IMR-90 (cell line): ENCODE results near the gene HES1.

ENCODE experiments used
- BHLHE40 ChIP-seq: fragments of 150-350 bp; IDR thresholded peaks from 2 replicates; pipeline ENCODE4 v1.6.1; 2016; ENCODE audit warnings: mild to moderate bottlenecking, low read depth, low read length
- FOS ChIP-seq: fragments of 150-350 bp; IDR thresholded peaks from 2 replicates; pipeline ENCODE4 v1.6.1; 2016; ENCODE audit warnings: low read depth, low read length
- MAZ ChIP-seq: IDR thresholded peaks from 2 replicates; pipeline ENCODE4 v1.6.1; 2012; ENCODE audit warnings: low read depth, mild to moderate bottlenecking, low read length, improper control_type of control experiment, moderate library complexity, borderline replicate concordance
- NFE2L2 ChIP-seq: fragments of 150-350 bp; IDR thresholded peaks from 2 replicates; pipeline ENCODE4 v1.6.1; 2016; ENCODE audit warnings: low read depth, mild to moderate bottlenecking, low read length
- POLR2A ChIP-seq: IDR thresholded peaks from 2 replicates; pipeline ENCODE4 v1.6.1; 2012; ENCODE audit warnings: mild to moderate bottlenecking, low read depth, low read length
- RFX5 ChIP-seq: IDR thresholded peaks from 2 replicates; pipeline ENCODE4 v1.8.0; 2012; ENCODE audit warnings: low read depth, mild to moderate bottlenecking, low read length, moderate library complexity
- TF ChIP-seq, protein P1 (sequence below): conservative IDR thresholded peaks from 2 replicates; pipeline ENCODE4 v1.5.1; 2012; ENCODE audit warnings: mild to moderate bottlenecking, low read depth, low read length, improper control_type of control experiment
- TF ChIP-seq, protein P2 (sequence below): fragments of 150-350 bp; IDR thresholded peaks from 2 replicates; pipeline ENCODE4 v1.6.1; 2016; ENCODE audit warnings: low read depth, mild to moderate bottlenecking, low read length, moderate library complexity, borderline replicate concordance

DNA sequence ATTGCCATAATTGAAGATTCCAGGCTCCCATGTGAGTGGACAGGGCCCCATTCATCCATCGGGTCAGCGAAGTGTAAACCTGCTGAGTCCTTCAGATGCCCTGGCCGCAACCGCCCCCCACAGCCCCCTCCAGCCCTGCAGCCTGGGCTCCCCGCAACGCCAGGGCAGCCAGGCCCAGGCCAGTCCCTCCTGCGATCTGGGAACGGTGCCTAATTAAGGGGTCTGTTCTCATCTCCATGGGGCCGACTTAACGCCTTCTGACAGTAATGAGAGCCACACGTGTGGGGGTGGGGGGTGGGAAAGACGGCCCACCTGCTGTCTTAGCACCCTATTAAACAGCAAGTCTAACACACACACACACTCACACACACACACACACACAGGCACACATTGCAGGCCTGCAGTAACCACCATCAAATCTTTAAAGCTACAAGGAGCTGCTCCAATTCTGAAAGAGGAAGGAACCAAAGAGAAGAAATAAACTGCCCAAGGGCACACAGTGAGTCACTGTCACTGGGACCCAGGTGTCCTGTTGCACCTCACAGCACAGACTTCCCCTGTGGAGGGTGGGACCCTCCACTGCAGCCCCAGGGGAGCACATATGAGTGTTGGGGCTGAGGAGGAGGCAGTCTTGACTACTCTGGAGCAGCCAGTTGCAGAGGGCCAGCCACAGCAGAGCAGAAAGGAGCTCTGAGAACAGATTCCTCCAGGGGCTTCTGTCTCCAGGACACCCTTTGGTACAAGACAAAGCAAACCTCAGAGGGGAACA is 31.8 kb upstream of the HES1 start:
- TF ChIP-seq, protein P1, sequence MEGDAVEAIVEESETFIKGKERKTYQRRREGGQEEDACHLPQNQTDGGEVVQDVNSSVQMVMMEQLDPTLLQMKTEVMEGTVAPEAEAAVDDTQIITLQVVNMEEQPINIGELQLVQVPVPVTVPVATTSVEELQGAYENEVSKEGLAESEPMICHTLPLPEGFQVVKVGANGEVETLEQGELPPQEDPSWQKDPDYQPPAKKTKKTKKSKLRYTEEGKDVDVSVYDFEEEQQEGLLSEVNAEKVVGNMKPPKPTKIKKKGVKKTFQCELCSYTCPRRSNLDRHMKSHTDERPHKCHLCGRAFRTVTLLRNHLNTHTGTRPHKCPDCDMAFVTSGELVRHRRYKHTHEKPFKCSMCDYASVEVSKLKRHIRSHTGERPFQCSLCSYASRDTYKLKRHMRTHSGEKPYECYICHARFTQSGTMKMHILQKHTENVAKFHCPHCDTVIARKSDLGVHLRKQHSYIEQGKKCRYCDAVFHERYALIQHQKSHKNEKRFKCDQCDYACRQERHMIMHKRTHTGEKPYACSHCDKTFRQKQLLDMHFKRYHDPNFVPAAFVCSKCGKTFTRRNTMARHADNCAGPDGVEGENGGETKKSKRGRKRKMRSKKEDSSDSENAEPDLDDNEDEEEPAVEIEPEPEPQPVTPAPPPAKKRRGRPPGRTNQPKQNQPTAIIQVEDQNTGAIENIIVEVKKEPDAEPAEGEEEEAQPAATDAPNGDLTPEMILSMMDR = no peak
- no peak for TF ChIP-seq FOS
- no peak for TF ChIP-seq MAZ
- TF ChIP-seq BHLHE40 = no peak
- TF ChIP-seq POLR2A = no peak
- TF ChIP-seq, protein P2, sequence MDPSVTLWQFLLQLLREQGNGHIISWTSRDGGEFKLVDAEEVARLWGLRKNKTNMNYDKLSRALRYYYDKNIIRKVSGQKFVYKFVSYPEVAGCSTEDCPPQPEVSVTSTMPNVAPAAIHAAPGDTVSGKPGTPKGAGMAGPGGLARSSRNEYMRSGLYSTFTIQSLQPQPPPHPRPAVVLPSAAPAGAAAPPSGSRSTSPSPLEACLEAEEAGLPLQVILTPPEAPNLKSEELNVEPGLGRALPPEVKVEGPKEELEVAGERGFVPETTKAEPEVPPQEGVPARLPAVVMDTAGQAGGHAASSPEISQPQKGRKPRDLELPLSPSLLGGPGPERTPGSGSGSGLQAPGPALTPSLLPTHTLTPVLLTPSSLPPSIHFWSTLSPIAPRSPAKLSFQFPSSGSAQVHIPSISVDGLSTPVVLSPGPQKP = no peak
- TF ChIP-seq RFX5 = no peak
- no peak for TF ChIP-seq NFE2L2
